Subcutaneous adipose tissue (tissue), 4 donors: ENCODE measurements around the gene ESRRB. TPM values are rescaled to one million over a fixed set of nuclear protein-coding genes. Genes with fewer than 3 reads are reported as not detected.

Source experiments
- total RNA-seq, 4 donors: library from RNA; depleted of rRNA; stranded (reverse); fragments of >200 nt; gene quantifications; one replicate each; pipeline ENCODE4 v1.1.0, GENCODE V29; 2016
- TF ChIP-seq, protein P1 (sequence below): fragments of 450-650 bp; IDR thresholded peaks from one replicate; pipeline ENCODE4 v1.5.1; 2016; ENCODE audit warnings: low read depth, mild to moderate bottlenecking, control low read depth, antibody characterized with exemption, moderate library complexity

Gene ESRRB
- total RNA-seq, 4 donors from 2014 or later: 0.17 TPM; not detected in 3

DNA sequence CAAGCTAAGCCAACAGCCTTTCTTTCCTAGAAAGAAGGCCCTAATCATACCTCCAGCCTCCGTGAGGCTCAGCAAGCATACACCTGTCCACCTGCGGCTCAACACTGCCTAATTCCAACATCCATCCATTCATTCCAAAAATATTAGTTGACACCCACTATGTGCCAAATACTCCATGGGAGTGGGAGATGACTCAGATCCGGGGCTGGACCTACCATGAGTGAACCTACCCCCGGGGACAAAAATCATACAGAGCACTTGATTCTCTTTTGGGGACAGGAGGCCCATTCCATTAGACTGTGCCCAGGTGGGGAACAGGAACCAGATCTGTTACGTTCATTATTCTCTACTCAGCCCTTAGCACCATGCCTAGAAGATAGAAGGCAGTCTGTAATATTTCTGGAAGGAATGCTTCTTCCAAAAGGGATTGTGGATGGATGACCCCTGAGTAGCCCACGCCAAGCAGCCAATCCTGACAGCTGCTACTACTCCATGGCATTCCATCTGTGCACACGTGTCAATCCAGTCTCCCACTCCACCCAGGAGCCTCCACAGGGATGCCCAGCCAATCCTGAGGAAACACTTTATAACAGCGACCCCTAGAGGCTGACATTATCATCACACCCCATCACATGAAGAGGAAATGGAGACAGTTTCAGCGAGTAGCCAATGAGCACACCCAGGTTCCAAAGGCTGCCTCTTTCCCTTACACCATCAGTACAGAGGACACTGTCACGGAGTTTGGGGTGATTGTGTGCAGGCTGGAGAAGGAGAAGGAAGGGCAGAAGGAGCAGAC is 170.7 kb downstream of the ESRRB start:
- TF ChIP-seq, protein P1, sequence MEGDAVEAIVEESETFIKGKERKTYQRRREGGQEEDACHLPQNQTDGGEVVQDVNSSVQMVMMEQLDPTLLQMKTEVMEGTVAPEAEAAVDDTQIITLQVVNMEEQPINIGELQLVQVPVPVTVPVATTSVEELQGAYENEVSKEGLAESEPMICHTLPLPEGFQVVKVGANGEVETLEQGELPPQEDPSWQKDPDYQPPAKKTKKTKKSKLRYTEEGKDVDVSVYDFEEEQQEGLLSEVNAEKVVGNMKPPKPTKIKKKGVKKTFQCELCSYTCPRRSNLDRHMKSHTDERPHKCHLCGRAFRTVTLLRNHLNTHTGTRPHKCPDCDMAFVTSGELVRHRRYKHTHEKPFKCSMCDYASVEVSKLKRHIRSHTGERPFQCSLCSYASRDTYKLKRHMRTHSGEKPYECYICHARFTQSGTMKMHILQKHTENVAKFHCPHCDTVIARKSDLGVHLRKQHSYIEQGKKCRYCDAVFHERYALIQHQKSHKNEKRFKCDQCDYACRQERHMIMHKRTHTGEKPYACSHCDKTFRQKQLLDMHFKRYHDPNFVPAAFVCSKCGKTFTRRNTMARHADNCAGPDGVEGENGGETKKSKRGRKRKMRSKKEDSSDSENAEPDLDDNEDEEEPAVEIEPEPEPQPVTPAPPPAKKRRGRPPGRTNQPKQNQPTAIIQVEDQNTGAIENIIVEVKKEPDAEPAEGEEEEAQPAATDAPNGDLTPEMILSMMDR: no peak

DNA sequence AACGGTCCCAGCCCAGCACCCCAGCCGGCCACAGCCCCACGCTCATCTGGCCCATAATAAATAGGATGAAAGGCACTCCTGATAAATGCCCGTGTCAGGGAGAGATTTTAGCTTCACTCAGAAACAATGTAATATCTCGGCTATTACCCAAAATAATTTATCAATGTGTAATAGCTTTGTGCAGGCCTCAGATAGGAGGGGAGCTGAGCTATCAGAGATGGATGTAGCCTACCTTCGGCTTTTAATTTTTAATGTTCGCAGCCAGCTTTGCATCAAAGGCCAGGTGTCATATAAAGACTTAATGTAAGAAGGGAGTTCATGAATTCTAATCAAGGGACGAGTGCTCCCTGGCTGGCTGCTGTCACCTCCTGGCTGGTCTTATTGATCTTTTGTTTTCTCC is 171.9 kb downstream of the ESRRB start:
- TF ChIP-seq, protein P1: no peak

DNA sequence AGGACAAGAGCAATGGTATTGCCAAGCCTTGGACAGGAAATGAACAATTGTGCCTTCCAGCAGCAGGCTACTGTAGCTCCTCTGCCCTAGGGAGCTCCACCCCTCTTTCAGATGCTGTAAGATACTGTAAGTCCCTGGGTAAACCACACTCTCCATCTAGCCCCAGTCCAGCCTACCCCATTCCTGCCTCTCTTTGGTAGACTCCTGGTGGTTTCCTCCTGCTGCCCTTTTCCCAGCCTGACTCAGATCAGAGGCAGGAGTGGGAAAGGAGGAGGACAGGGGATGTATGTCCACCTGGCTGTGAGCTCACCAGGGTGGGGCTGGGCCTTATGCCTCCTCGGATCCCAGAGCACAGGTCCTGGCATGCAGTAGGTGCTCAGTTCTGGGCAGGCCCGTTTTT is 174.6 kb downstream of the ESRRB start:
- TF ChIP-seq, protein P1: no peak

DNA sequence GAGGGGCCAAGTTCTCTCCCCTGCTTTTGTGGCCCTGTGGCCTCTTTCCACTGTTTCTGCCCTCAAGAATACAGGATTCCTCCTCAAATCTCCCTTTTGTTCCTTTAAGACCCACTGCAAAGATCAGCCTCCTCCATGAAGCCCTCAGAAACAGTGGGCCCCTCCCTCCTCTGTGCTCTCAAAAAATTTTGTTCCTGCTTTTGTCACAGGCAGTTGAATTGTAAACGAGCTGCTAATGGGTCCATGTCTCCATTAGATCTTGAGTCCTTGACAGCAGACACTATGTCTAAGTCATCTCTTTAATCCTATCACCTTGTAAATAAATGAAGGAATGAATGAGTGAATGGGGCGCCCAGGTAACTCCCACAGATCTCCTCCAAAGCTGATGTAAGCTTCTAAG is 175.2 kb downstream of the ESRRB start:
- TF ChIP-seq, protein P1: no peak

Other genes with a start within 250 kb of the ESRRB start
- gene GPATCH2L, start 224.2 kb upstream of the ESRRB start, total RNA-seq: 10 to 100 TPM; 47.1 to 67.1 (median 58.4) TPM